Panc1 (cell line): ENCODE measurements around the gene CACNA2D4.

Experiments
- CTCF ChIP-seq: fragments of 450-650 bp; IDR thresholded peaks from 2 replicates; pipeline ENCODE4 v1.5.1; 2017; ENCODE audit warnings: mild to moderate bottlenecking
- POLR2AphosphoS5 ChIP-seq: IDR thresholded peaks from 2 replicates; pipeline ENCODE4 v1.6.1; 2012; ENCODE audit warnings: mild to moderate bottlenecking, low read depth, low read length, moderate library complexity

- TF ChIP-seq CTCF (no peak), POLR2AphosphoS5 (no peak)
Measured at GRCh38 chr12:1797991-1798640, 120.3 kb downstream of the CACNA2D4 start.
